Measurements from ENCODE around the gene STK33.

The STK33 gene

GRCh38 chr11:8375460-8375859, 218.6 kb downstream of the STK33 start:
- Mint-ChIP-seq H3K4me1 (ENCODE audit: low read depth) (no peaks in the 10 kb centered on the region), H3K4me3 (no peak overlapping the region), H3K27ac (no peak overlapping the region), H3K27me3 (no peaks in the 10 kb centered on the region), H3K36me3 (ENCODE audit: low read depth) (no peaks in the 10 kb centered on the region), H3K9me3 (no peaks in the 10 kb centered on the region)
- intact Hi-C loops (cut with micrococcal nuclease) = no loop called here

- Mint-ChIP-seq H3K27ac (no peak overlapping the region), H3K4me1 (ENCODE audit: low read depth) (no peaks in the 10 kb centered on the region), H3K4me3 (no peak overlapping the region), H3K36me3 (ENCODE audit: low read depth) (no peaks in the 10 kb centered on the region), H3K9me3 (no peaks in the 10 kb centered on the region), H3K27me3 (no peaks in the 10 kb centered on the region)
- intact Hi-C loops (cut with micrococcal nuclease) = no loop called here
Measured at GRCh38 chr11:8374716-8375115, 219.3 kb downstream of the STK33 start.

GRCh38 chr11:8373519-8374432, 220.3 kb downstream of the STK33 start:
- intact Hi-C loops (cut with micrococcal nuclease) = no loop called here
- Mint-ChIP-seq H3K27me3 (no peaks in the 10 kb centered on the region), H3K4me1 (ENCODE audit: low read depth) (no peaks in the 10 kb centered on the region), H3K27ac (no peak overlapping the region), H3K9me3 (no peaks in the 10 kb centered on the region), H3K4me3 (no peak overlapping the region), H3K36me3 (ENCODE audit: low read depth) (no peaks in the 10 kb centered on the region)

- Mint-ChIP-seq H3K9me3 (no peaks in the 10 kb centered on the region), H3K36me3 (ENCODE audit: low read depth) (no peaks in the 10 kb centered on the region), H3K4me3 (no peak overlapping the region), H3K27me3 (no peaks in the 10 kb centered on the region), H3K27ac (no peak overlapping the region), H3K4me1 (ENCODE audit: low read depth) (peaks cover 7% of the 10 kb centered on the region)
- intact Hi-C loops (cut with micrococcal nuclease) = no loop called here
Measured at GRCh38 chr11:8372641-8373381, 221.2 kb downstream of the STK33 start.

- H3K36me3 Mint-ChIP-seq (ENCODE audit: low read depth) = no peaks in the 10 kb centered on the region
- H3K27ac Mint-ChIP-seq = no peak overlapping the region
- H3K4me3 Mint-ChIP-seq = no peak overlapping the region
- H3K27me3 Mint-ChIP-seq = no peaks in the 10 kb centered on the region
- intact Hi-C loops (cut with micrococcal nuclease) = no loop called here
- no peaks in the 10 kb centered on the region for H3K9me3 Mint-ChIP-seq
- H3K4me1 Mint-ChIP-seq (ENCODE audit: low read depth) = peaks cover 10% of the 10 kb centered on the region
Measured at GRCh38 chr11:8371516-8371884, 222.5 kb downstream of the STK33 start.

- no peak overlapping the region for H3K4me3 Mint-ChIP-seq
- no peaks in the 10 kb centered on the region for H3K9me3 Mint-ChIP-seq
- H3K4me1 Mint-ChIP-seq (ENCODE audit: low read depth) = peaks cover 10% of the 10 kb centered on the region
- H3K27me3 Mint-ChIP-seq = no peaks in the 10 kb centered on the region
- no peak overlapping the region for H3K27ac Mint-ChIP-seq
- H3K36me3 Mint-ChIP-seq (ENCODE audit: low read depth) = no peaks in the 10 kb centered on the region
- intact Hi-C loops (cut with micrococcal nuclease) = no loop called here
Measured at GRCh38 chr11:8370812-8371515, 223.1 kb downstream of the STK33 start.

- Mint-ChIP-seq H3K9me3 (no peaks in the 10 kb centered on the region), H3K27ac (no peak overlapping the region), H3K27me3 (no peaks in the 10 kb centered on the region), H3K4me1 (ENCODE audit: low read depth) (peaks cover 10% of the 10 kb centered on the region), H3K36me3 (ENCODE audit: low read depth) (no peaks in the 10 kb centered on the region), H3K4me3 (no peak overlapping the region)
- intact Hi-C loops (cut with micrococcal nuclease) = no loop called here
Measured at GRCh38 chr11:8369592-8370205, 224.3 kb downstream of the STK33 start.

GRCh38 chr11:8368772-8369171, 225.3 kb downstream of the STK33 start:
- Mint-ChIP-seq H3K36me3 (ENCODE audit: low read depth) (no peaks in the 10 kb centered on the region), H3K27ac (no peak overlapping the region), H3K4me3 (no peak overlapping the region), H3K9me3 (no peaks in the 10 kb centered on the region), H3K27me3 (no peaks in the 10 kb centered on the region), H3K4me1 (ENCODE audit: low read depth) (peaks cover 16% of the 10 kb centered on the region)
- intact Hi-C loops (cut with micrococcal nuclease) = no loop called here

- Mint-ChIP-seq H3K36me3 (ENCODE audit: low read depth) (no peaks in the 10 kb centered on the region), H3K4me3 (no peak overlapping the region), H3K27ac (no peak overlapping the region), H3K27me3 (no peaks in the 10 kb centered on the region), H3K4me1 (ENCODE audit: low read depth) (peaks cover 22% of the 10 kb centered on the region), H3K9me3 (no peaks in the 10 kb centered on the region)
- intact Hi-C loops (cut with micrococcal nuclease) = no loop called here
Measured at GRCh38 chr11:8368194-8368593, 225.8 kb downstream of the STK33 start.

GRCh38 chr11:8366316-8366715, 227.7 kb downstream of the STK33 start:
- Mint-ChIP-seq H3K36me3 (ENCODE audit: low read depth) (no peaks in the 10 kb centered on the region), H3K4me3 (no peak overlapping the region), H3K4me1 (ENCODE audit: low read depth) (peaks cover 30% of the 10 kb centered on the region), H3K27ac (no peak overlapping the region), H3K27me3 (no peaks in the 10 kb centered on the region), H3K9me3 (no peaks in the 10 kb centered on the region)
- intact Hi-C loops (cut with micrococcal nuclease) = no loop called here

GRCh38 chr11:8365216-8365941, 228.6 kb downstream of the STK33 start:
- intact Hi-C loops (cut with micrococcal nuclease) = no loop called here
- H3K27ac Mint-ChIP-seq = no peak overlapping the region

GRCh38 chr11:8363921-8364320, 230.1 kb downstream of the STK33 start:
- Mint-ChIP-seq H3K27ac (no peak overlapping the region), H3K4me1 (ENCODE audit: low read depth) (peaks cover 30% of the 10 kb centered on the region), H3K9me3 (no peaks in the 10 kb centered on the region), H3K27me3 (no peaks in the 10 kb centered on the region), H3K4me3 (no peak overlapping the region), H3K36me3 (ENCODE audit: low read depth) (no peaks in the 10 kb centered on the region)
- intact Hi-C loops (cut with micrococcal nuclease) = no loop called here

More at GRCh38 chr11:8365216-8365941, 228.6 kb downstream of the STK33 start:
- Mint-ChIP-seq H3K9me3 (no peaks in the 10 kb centered on the region), H3K27me3 (no peaks in the 10 kb centered on the region), H3K4me1 (ENCODE audit: low read depth) (peaks cover 30% of the 10 kb centered on the region), H3K4me3 (no peak overlapping the region), H3K36me3 (ENCODE audit: low read depth) (no peaks in the 10 kb centered on the region)

GRCh38 chr11:8362899-8363298, 231.1 kb downstream of the STK33 start:
- intact Hi-C loops (cut with micrococcal nuclease) = no loop called here
- Mint-ChIP-seq H3K27ac (peak overlapping the region; percentile 8), H3K4me1 (ENCODE audit: low read depth) (peaks cover 24% of the 10 kb centered on the region)

More at GRCh38 chr11:8362899-8363298, 231.1 kb downstream of the STK33 start:
- Mint-ChIP-seq H3K27me3 (no peaks in the 10 kb centered on the region), H3K9me3 (no peaks in the 10 kb centered on the region), H3K4me3 (no peak overlapping the region), H3K36me3 (ENCODE audit: low read depth) (no peaks in the 10 kb centered on the region)

Measured in dendritic cell treated with granulocyte-macrophage colony-stimulating factor and Interleukin-4, amounts not matched to agents 40 ng/mL and 50 ng/mL, for 4 days (primary cell).